ENCODE data around the gene MBP. TPM values are rescaled to one million over a fixed set of nuclear protein-coding genes. Genes with fewer than 3 reads are reported as not detected.

MBP gene
- total RNA-seq, 4 donors from 2014 or later: 45.0 to 60.0 (median 51.9) TPM

- no peak overlapping the region for H3K4me3 ChIP-seq (ENCODE audit: low read depth, poor library complexity, severe bottlenecking)
- DNase-seq (ENCODE audit: low spot score in 2 of 2): no peak
- no peak for TF ChIP-seq POLR2A (IDR thresholded peaks at IDR 0.05)
- WGBS, 2 donors: 76 to 84% methylated on average over 4 of the region's 4 CpGs
- intact Hi-C loops (cut with DNase I; ENCODE audit: low total_unique reads): no loop called here
Observed at GRCh38 chr18:77157312-77157711, 24.7 kb upstream of the MBP start.

GRCh38 chr18:77155031-77155430 lies 22.4 kb upstream of the MBP start:
- DNase-seq (ENCODE audit: low spot score in 2 of 2): no peak
- TF ChIP-seq, protein P1, sequence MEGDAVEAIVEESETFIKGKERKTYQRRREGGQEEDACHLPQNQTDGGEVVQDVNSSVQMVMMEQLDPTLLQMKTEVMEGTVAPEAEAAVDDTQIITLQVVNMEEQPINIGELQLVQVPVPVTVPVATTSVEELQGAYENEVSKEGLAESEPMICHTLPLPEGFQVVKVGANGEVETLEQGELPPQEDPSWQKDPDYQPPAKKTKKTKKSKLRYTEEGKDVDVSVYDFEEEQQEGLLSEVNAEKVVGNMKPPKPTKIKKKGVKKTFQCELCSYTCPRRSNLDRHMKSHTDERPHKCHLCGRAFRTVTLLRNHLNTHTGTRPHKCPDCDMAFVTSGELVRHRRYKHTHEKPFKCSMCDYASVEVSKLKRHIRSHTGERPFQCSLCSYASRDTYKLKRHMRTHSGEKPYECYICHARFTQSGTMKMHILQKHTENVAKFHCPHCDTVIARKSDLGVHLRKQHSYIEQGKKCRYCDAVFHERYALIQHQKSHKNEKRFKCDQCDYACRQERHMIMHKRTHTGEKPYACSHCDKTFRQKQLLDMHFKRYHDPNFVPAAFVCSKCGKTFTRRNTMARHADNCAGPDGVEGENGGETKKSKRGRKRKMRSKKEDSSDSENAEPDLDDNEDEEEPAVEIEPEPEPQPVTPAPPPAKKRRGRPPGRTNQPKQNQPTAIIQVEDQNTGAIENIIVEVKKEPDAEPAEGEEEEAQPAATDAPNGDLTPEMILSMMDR (IDR thresholded peaks at IDR 0.05): no peak
- TF ChIP-seq POLR2A (IDR thresholded peaks at IDR 0.05): no peak
- WGBS, 2 donors: 90% methylated on average over 17 of the region's 17 CpGs
- intact Hi-C loops (cut with DNase I; ENCODE audit: low total_unique reads): no loop called here
- no peak overlapping the region for H3K4me3 ChIP-seq (ENCODE audit: low read depth, poor library complexity, severe bottlenecking)

DNA sequence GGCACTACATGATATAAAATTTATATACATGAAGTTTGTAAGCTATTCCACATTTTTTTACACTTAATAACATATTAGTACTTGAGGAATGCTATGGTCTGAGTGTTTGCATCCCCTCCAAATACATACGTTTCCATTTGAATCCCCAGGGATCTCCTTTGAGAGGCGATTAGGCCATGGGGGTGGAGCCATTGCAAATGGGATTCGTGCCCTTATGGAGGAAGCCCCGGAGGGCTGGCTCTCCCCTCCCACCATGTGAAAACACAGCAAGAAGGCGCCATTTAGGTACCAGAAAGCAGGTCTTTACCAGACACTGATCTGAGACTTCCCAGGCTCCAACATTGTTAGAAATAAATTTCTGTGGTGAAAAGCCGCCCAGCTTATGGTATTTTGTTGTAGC lies 20.8 kb upstream of the MBP start:
- H3K4me3 ChIP-seq (ENCODE audit: low read depth, poor library complexity, severe bottlenecking): no peak overlapping the region
- TF ChIP-seq, protein P1 (IDR thresholded peaks at IDR 0.05): no peak
- TF ChIP-seq POLR2A (IDR thresholded peaks at IDR 0.05): no peak
- intact Hi-C loops (cut with DNase I; ENCODE audit: low total_unique reads): no loop called here
- peak in 1 of 2 donors; percentile 36 for DNase-seq (ENCODE audit: low spot score in 2 of 2)
- whole genome bisulfite sequencing, 2 donors: 78 to 79% methylated on average over 6 of the region's 6 CpGs

- DNase-seq (ENCODE audit: low spot score in 2 of 2): peak in 1 of 2 donors; percentile 80
- no peak overlapping the region for H3K4me3 ChIP-seq (ENCODE audit: low read depth, poor library complexity, severe bottlenecking)
- WGBS, 2 donors: 87 to 88% methylated on average over 22 of the region's 22 CpGs
- TF ChIP-seq, protein P1 (IDR thresholded peaks at IDR 0.05): no peak
- TF ChIP-seq POLR2A (IDR thresholded peaks at IDR 0.05): no peak
- intact Hi-C loops (cut with DNase I; ENCODE audit: low total_unique reads): no loop called here
Observed at GRCh38 chr18:77151772-77152520, 19.4 kb upstream of the MBP start.

DNA sequence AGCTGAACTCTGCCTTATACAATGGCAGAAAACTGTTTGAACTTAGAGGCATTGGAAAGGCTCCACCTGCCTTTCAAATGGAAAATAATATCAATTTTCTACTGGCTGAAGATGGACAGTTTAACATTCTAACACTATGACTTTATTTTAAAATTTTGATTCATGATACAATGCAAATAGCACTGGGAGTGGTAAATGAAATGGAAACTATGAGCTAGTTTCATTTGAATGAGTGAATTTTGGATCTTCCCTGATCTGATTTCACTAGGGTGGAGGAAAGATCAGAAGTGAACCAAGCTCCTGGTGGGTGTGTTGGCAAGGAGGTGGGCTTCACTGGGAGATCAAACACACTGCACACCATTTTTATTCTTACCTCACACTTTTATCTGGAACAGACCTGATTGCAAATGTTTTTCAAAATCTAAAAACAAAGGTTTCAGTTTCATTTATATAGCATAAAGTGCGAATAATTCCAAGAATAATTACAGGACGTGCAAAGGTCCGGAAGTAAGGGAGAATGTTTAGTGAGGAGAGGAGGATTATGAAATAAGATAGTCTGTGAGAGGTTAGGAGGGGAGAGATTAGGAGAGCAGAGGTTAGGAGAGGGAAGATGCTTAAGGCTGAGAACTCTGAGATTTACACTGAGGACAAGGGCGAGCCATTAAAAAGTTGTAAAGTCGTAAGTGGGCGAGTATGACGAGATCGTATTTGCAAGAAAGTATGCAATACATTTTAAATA lies 18.6 kb upstream of the MBP start:
- WGBS, 2 donors: 79 to 83% methylated on average over 8 of the region's 8 CpGs
- no peak for TF ChIP-seq POLR2A (IDR thresholded peaks at IDR 0.05)
- TF ChIP-seq, protein P1 (IDR thresholded peaks at IDR 0.05): no peak
- no peak for DNase-seq (ENCODE audit: low spot score in 2 of 2)
- intact Hi-C loops (cut with DNase I; ENCODE audit: low total_unique reads): no loop called here
- H3K4me3 ChIP-seq (ENCODE audit: low read depth, poor library complexity, severe bottlenecking): no peak overlapping the region

DNA sequence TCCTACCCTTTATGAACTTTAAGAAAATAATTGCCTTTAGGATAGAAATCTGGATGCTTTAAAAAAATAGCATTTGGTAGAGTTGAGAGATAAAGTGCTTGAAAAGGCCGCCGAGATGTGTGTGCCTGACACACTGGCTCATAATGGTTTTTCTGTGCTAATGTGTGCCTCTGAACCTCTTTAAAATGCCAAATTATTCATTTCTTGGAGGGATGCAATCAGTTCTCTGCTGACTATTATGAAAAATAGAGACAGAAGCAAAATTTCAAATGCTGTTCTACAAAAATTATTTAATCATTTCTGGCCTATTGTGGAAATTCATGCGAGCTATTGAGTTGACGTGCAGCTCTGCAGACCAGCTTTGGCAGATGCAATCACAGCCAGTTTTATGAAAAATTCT lies 18.0 kb upstream of the MBP start:
- 70 to 78% methylated on average over 4 of the region's 4 CpGs for WGBS, 2 donors
- intact Hi-C loops (cut with DNase I; ENCODE audit: low total_unique reads): no loop called here
- H3K4me3 ChIP-seq (ENCODE audit: low read depth, poor library complexity, severe bottlenecking): no peak overlapping the region

More for the DNA sequence above, 18.0 kb upstream of the MBP start:
- no peak for DNase-seq (ENCODE audit: low spot score in 2 of 2)
- TF ChIP-seq, protein P1 (IDR thresholded peaks at IDR 0.05): no peak
- TF ChIP-seq POLR2A (IDR thresholded peaks at IDR 0.05): no peak

All from lower leg skin (tissue), 4 donors.